Measurements from ENCODE around the gene GRM8.

Gene GRM8

GRCh38 chr7:126485791-126486190, 767.0 kb downstream of the GRM8 start:
- TF ChIP-seq, protein P1, sequence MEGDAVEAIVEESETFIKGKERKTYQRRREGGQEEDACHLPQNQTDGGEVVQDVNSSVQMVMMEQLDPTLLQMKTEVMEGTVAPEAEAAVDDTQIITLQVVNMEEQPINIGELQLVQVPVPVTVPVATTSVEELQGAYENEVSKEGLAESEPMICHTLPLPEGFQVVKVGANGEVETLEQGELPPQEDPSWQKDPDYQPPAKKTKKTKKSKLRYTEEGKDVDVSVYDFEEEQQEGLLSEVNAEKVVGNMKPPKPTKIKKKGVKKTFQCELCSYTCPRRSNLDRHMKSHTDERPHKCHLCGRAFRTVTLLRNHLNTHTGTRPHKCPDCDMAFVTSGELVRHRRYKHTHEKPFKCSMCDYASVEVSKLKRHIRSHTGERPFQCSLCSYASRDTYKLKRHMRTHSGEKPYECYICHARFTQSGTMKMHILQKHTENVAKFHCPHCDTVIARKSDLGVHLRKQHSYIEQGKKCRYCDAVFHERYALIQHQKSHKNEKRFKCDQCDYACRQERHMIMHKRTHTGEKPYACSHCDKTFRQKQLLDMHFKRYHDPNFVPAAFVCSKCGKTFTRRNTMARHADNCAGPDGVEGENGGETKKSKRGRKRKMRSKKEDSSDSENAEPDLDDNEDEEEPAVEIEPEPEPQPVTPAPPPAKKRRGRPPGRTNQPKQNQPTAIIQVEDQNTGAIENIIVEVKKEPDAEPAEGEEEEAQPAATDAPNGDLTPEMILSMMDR (IDR thresholded peaks at IDR 0.05) = no peak
- Histone ChIP-seq H3K27ac (no peak overlapping the region), H3K4me3 (no peak overlapping the region)
- DNase-seq (ENCODE audit: low spot score) = no peak

DNA sequence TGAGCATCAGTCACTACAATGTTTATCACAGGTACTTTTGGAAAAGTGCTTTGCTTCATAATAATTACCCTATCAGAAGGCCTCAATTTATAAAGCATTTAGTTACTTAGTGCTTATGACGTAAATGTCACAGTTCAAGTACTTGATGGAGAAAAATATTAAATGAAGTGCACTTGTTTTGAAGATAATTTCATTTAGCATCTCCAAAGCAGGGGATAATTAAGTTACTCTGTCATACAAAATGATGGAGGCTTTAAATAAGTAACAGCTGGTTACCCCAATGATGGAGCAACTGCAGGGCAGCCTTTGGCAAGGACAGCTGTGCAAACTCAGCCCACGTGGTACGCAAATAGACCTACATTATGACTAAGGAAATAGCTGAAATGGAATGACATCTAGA, 768.8 kb downstream of the GRM8 start:
- DNase-seq (ENCODE audit: low spot score) = no peak
- H3K4me3 ChIP-seq = no peak overlapping the region
- H3K27ac ChIP-seq = no peak overlapping the region
- TF ChIP-seq, protein P1 (IDR thresholded peaks at IDR 0.05) = no peak

DNA sequence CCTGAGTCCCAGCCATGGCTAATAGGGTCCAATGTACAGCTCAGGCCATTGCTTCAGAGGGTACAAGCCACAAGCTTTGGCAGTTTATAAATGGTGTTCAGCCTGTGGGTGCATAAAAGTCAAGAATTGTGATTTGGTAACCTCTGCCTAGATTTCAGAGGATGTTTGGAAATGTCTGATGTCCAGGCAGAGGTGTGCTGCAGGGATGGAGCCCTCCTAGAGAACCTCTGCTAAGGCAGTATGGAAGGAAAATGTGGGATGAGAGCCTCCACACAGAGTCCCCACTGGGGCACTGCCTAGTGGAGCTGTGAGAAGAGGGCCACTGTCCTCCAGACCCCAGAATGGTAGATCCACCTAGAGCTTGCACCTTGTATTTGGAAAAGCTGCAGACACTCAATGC, 779.9 kb downstream of the GRM8 start:
- TF ChIP-seq, protein P1 (IDR thresholded peaks at IDR 0.05) = no peak
- Histone ChIP-seq H3K4me3 (no peak overlapping the region), H3K27ac (no peak overlapping the region)
- no peak for DNase-seq (ENCODE audit: low spot score)

GRCh38 chr7:126462405-126462804, 790.3 kb downstream of the GRM8 start:
- H3K27ac ChIP-seq = no peak overlapping the region
- TF ChIP-seq, protein P1 (IDR thresholded peaks at IDR 0.05) = no peak

GRCh38 chr7:126460664-126461063, 792.1 kb downstream of the GRM8 start:
- DNase-seq (ENCODE audit: low spot score) = no peak
- H3K27ac ChIP-seq = no peak overlapping the region
- no peak overlapping the region for H3K4me3 ChIP-seq
- TF ChIP-seq, protein P1 (IDR thresholded peaks at IDR 0.05) = no peak

More at GRCh38 chr7:126462405-126462804, 790.3 kb downstream of the GRM8 start:
- H3K4me3 ChIP-seq = no peak overlapping the region
- DNase-seq (ENCODE audit: low spot score) = no peak

DNA sequence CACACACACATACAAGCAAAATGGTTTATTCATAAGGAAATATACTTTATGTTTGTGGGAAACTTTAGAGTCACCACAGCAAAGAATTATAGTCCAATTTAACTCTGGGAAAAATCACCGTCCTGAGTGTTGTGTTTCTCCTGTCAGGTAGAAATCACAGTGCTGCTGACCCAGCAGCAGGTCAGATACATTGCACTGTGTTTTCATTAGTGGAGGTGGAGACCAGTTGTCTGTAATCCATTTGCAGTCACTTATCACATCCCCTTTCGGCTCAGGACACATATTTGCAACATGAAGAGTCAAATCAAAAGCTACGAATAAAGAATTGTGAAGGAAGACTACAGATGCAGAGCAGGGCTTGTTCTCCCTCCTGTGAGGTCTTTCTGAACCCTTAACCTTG, 799.6 kb downstream of the GRM8 start:
- TF ChIP-seq, protein P1 (IDR thresholded peaks at IDR 0.05) = no peak
- Histone ChIP-seq H3K4me3 (no peak overlapping the region), H3K27ac (no peak overlapping the region)
- no peak for DNase-seq (ENCODE audit: low spot score)

- DNase-seq (ENCODE audit: low spot score) = no peak
- H3K4me3 ChIP-seq = no peak overlapping the region
- no peak overlapping the region for H3K27ac ChIP-seq
- TF ChIP-seq, protein P1 (IDR thresholded peaks at IDR 0.05) = no peak
Observed at GRCh38 chr7:126450269-126450671, 802.5 kb downstream of the GRM8 start.

All from coronary artery (tissue), 2 donors.